A673 (cell line): ENCODE results near the gene MEGF11.

Experiments used
- EZH2 ChIP-seq: fragments of 200-600 bp; sonication (generic); IDR thresholded peaks from 2 replicates; pipeline ENCODE4 v1.6.1; 2017; ENCODE audit warnings: borderline replicate concordance, low read depth, mild to moderate bottlenecking, mixed read lengths, antibody characterized with exemption, low read length; ENCODE audit not compliant: poor library complexity, severe bottlenecking
- TF ChIP-seq, protein P1 (sequence below): fragments of 300-800, 200-600 bp; sonication (generic); conservative IDR thresholded peaks from 2 replicates; pipeline ENCODE4 v1.5.1; 2017; ENCODE audit warnings: low read depth, mild to moderate bottlenecking, antibody characterized with exemption, low read length, moderate library complexity, mixed read lengths

DNA sequence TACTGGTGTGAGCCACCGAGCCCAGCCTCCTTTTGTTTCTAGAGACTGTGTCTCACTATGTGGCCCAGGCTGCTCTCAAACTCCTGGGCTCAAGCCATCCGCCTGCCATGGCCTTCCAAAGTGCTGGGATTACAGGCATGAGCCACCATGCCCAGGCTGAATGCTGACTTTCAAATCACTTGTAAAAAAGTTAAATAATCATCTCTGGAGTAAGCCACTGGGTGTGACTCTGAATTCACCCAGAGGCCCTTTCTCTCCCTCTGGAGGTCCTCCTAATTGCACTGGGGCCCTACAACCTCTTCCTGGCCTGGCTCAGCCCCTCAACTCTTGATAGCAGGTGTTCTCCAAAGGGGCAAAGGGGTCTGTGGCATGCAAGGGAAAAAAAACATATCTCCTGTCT lies 54.8 kb downstream of the MEGF11 start:
- TF ChIP-seq, protein P1, sequence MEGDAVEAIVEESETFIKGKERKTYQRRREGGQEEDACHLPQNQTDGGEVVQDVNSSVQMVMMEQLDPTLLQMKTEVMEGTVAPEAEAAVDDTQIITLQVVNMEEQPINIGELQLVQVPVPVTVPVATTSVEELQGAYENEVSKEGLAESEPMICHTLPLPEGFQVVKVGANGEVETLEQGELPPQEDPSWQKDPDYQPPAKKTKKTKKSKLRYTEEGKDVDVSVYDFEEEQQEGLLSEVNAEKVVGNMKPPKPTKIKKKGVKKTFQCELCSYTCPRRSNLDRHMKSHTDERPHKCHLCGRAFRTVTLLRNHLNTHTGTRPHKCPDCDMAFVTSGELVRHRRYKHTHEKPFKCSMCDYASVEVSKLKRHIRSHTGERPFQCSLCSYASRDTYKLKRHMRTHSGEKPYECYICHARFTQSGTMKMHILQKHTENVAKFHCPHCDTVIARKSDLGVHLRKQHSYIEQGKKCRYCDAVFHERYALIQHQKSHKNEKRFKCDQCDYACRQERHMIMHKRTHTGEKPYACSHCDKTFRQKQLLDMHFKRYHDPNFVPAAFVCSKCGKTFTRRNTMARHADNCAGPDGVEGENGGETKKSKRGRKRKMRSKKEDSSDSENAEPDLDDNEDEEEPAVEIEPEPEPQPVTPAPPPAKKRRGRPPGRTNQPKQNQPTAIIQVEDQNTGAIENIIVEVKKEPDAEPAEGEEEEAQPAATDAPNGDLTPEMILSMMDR, result no peak
- TF ChIP-seq EZH2, result no peak
